ENCODE data around the gene RIPK1.

The RIPK1 gene

DNA sequence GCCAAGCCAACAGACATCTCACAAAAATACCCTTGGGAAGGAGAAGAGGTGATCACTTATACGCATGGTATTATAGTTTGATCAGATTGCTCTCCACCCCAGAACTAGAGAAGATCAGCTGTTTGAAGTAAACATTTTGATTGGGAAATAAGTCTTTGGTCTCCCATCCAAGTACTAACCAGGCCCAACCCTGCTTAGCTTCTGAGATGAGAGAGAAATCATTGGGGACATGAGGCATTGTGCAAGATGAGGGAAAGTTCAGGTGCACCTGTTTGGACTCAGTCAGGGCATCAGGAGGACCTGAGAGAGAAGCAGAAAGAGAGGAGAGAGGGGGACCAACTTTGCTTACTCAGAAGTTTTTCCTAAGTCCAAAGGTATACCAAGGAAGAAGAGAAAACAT, 11.4 kb downstream of the RIPK1 start:
- H3K4me3 ChIP-seq (ENCODE audit: low read depth, low read length), result no peak overlapping the region
- TF ChIP-seq, protein P1, sequence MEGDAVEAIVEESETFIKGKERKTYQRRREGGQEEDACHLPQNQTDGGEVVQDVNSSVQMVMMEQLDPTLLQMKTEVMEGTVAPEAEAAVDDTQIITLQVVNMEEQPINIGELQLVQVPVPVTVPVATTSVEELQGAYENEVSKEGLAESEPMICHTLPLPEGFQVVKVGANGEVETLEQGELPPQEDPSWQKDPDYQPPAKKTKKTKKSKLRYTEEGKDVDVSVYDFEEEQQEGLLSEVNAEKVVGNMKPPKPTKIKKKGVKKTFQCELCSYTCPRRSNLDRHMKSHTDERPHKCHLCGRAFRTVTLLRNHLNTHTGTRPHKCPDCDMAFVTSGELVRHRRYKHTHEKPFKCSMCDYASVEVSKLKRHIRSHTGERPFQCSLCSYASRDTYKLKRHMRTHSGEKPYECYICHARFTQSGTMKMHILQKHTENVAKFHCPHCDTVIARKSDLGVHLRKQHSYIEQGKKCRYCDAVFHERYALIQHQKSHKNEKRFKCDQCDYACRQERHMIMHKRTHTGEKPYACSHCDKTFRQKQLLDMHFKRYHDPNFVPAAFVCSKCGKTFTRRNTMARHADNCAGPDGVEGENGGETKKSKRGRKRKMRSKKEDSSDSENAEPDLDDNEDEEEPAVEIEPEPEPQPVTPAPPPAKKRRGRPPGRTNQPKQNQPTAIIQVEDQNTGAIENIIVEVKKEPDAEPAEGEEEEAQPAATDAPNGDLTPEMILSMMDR (IDR thresholded peaks at IDR 0.05; ENCODE audit: borderline replicate concordance, insufficient read depth, low read depth, low read length), result no peak

- TF ChIP-seq, protein P1 (IDR thresholded peaks at IDR 0.05; ENCODE audit: borderline replicate concordance, insufficient read depth, low read depth, low read length), result no peak
- H3K4me3 ChIP-seq (ENCODE audit: low read depth, low read length), result no peak overlapping the region
Observed at GRCh38 chr6:3081960-3082359, 13.7 kb downstream of the RIPK1 start.

DNA sequence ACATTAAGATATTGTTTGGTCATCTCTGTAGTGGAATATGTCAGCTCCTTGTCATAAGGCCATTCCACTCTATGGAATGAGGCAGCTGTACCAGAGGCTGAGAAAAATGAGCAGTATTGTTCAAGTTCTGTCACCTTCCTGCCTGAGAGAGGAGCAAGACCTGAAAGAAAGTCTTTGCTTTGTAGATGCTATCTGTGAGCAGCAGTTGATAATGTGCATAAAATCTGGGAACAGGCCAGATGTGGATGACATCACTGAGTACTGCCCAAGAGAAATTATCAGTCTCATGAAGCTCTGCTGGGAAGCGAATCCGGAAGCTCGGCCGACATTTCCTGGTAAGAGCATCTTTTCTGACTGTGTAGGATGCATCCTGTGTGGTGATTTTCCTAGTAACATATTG, 16.8 kb downstream of the RIPK1 start:
- H3K4me3 ChIP-seq (ENCODE audit: low read depth, low read length), result no peak overlapping the region
- TF ChIP-seq, protein P1 (IDR thresholded peaks at IDR 0.05; ENCODE audit: borderline replicate concordance, insufficient read depth, low read depth, low read length), result no peak

GRCh38 chr6:3086282-3086946, 18.1 kb downstream of the RIPK1 start:
- H3K4me3 ChIP-seq (ENCODE audit: low read depth, low read length), result no peak overlapping the region

DNA sequence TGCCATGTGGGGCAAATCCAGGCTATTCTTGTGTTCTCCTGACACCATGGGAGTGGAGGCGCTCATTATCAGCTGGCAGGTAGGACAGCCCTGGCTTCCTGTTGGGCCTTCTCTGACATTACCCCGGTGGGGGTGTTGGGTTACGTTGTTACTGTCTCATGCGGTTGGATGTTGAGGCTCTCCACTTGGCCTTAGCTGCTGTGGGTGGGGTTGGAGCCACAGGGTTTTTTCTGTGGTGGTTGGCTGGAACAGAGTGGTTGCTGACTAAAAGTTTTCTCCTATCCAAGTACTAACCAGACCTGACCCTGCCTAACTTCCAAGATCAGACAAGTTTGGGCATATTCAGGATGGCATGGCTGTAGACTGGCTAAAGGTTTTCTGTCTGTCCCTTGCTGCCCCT, 20.2 kb downstream of the RIPK1 start:
- TF ChIP-seq, protein P1 (IDR thresholded peaks at IDR 0.05; ENCODE audit: borderline replicate concordance, insufficient read depth, low read depth, low read length), result no peak
- no peak overlapping the region for H3K4me3 ChIP-seq (ENCODE audit: low read depth, low read length)

More at GRCh38 chr6:3086282-3086946, 18.1 kb downstream of the RIPK1 start:
- TF ChIP-seq, protein P1 (IDR thresholded peaks at IDR 0.05; ENCODE audit: borderline replicate concordance, insufficient read depth, low read depth, low read length), result no peak

- H3K4me3 ChIP-seq (ENCODE audit: low read depth, low read length), result no peak overlapping the region
- TF ChIP-seq, protein P1 (IDR thresholded peaks at IDR 0.05; ENCODE audit: borderline replicate concordance, insufficient read depth, low read depth, low read length), result no peak
Observed at GRCh38 chr6:3088968-3089367, 20.7 kb downstream of the RIPK1 start.

- TF ChIP-seq, protein P1 (IDR thresholded peaks at IDR 0.05; ENCODE audit: borderline replicate concordance, insufficient read depth, low read depth, low read length), result no peak
- no peak overlapping the region for H3K4me3 ChIP-seq (ENCODE audit: low read depth, low read length)
Observed at GRCh38 chr6:3090013-3090412, 21.7 kb downstream of the RIPK1 start.
